HepG2 (cell line): ENCODE measurements around the gene LCE3C. TPM values are rescaled to one million over a fixed set of nuclear protein-coding genes. Genes with fewer than 3 reads are reported as not detected.
"Not testable (repeated sequence)": the region's sequence is repeated elsewhere in the genome, so short reads cannot be mapped to it uniquely, and the experiment has no call there.

Source experiments
- ATAC-seq: fragments of 200-7000 bp; cut with Tn5 transposase; 3 replicates; pipeline ENCODE4 v1.9.1; 2020; ENCODE audit warnings: mild to moderate bottlenecking, moderate library complexity
- BruUV-seq: library from RNA; stranded (reverse); fragments of 400-500 nt; replicated peaks from 2 replicates; lab custom pipeline; 2021; lab: Mats Ljungman, UMichigan
- CTCF ChIA-PET: fragments of 300-600 bp; formaldehyde crosslinking; extraction: SDS; loops from one replicate; lab custom pipeline; 2021; ENCODE audit warnings: low total read pairs, inconsistent platforms, low intra/inter-chr PET ratio; lab: Yijun Ruan, JAX
- POLR2A ChIA-PET: fragments of 350-600 bp; sonication (Branson Sonifier 250); formaldehyde crosslinking; loops from one replicate; lab custom pipeline; 2020; ENCODE audit warnings: antibody characterized with exemption, inconsistent platforms; lab: Yijun Ruan, JAX
- DNase-seq: peaks from one replicate; pipeline ENCODE4 v3.0.0-alpha.2; 2015; ENCODE audit warnings: low spot score
- FAIRE-seq: peaks from 3 replicates; lab custom pipeline; 2011; peaks lifted over from hg19 to GRCh38; lab: Jason Lieb, UNC
- H2AFZ ChIP-seq: one replicate; pipeline ENCODE4 v1.6.1; 2011; ENCODE audit warnings: low read length, inconsistent platforms
- H3K27ac ChIP-seq: fragments of 300-600 bp; 3 replicates; pipeline ENCODE4 v1.8.0; 2011; ENCODE audit warnings: mixed run types, mild to moderate bottlenecking, mixed read lengths, low read length, inconsistent platforms; ENCODE audit not compliant: insufficient read depth; ENCODE audit errors: extremely low read length
- H3K27me3 ChIP-seq, 2 experiments: fragments of 200-600 bp in 1 of 2; 2 replicates in 1 of 2; 3 replicates in 1 of 2; pipeline versions ENCODE4 v1.6.0 to v1.8.0; 2011; ENCODE audit warnings: low read length in 2 of 2, mild to moderate bottlenecking in 2 of 2, moderate library complexity in 2 of 2, inconsistent platforms in 1 of 2; ENCODE audit not compliant: insufficient read depth in 2 of 2, control insufficient read depth in 1 of 2
- H3K36me3 ChIP-seq, 2 experiments: fragments of 200-600 bp in 1 of 2; replicated peaks in 1 of 2; 2 replicates in 1 of 2; 3 replicates in 1 of 2; pipeline versions ENCODE4 v1.5.1 to v1.8.0; 2011; ENCODE audit warnings: low read length in 2 of 2, inconsistent platforms in 1 of 2; ENCODE audit not compliant: insufficient read depth in 2 of 2, control insufficient read depth in 1 of 2
- H3K4me1 ChIP-seq: 2 replicates; pipeline ENCODE4 v1.5.1; 2012; ENCODE audit warnings: low read length, inconsistent platforms; ENCODE audit not compliant: insufficient read depth
- H3K4me2 ChIP-seq: 2 replicates; pipeline ENCODE4 v1.6.0; 2011; ENCODE audit warnings: low read depth, low read length, inconsistent platforms
- H3K4me3 ChIP-seq, 3 experiments: fragments of 200-600 bp in 1 of 3; sonication (generic), shearing (Covaris generic) in 1 of 3; replicated peaks in 1 of 3; 2 replicates each; pipeline ENCODE4 v1.5.1; 2011 to 2016; ENCODE audit warnings: low read length in 3 of 3, inconsistent platforms in 2 of 3, low read depth in 2 of 3, mild to moderate bottlenecking in 2 of 3, control low read depth in 1 of 3, mixed read lengths in 1 of 3; ENCODE audit not compliant: insufficient read depth in 1 of 3
- H3K79me2 ChIP-seq: one replicate; pipeline ENCODE4 v1.6.1; 2011; ENCODE audit warnings: low read length, inconsistent platforms; ENCODE audit not compliant: insufficient read depth
- H3K9ac ChIP-seq: 2 replicates; pipeline ENCODE4 v1.6.0; 2011; ENCODE audit warnings: mild to moderate bottlenecking, low read depth, low read length, inconsistent platforms; ENCODE audit not compliant: insufficient read depth
- H3K9me3 ChIP-seq: 2 replicates; pipeline ENCODE4 v1.5.1; 2012; ENCODE audit warnings: mild to moderate bottlenecking, low read length
- H4K20me1 ChIP-seq: 2 replicates; pipeline ENCODE4 v1.6.0; 2011; ENCODE audit warnings: inconsistent platforms, mild to moderate bottlenecking, low read length, moderate library complexity; ENCODE audit not compliant: insufficient read depth
- CREBL2 ChIP-seq: sonication (generic); formaldehyde crosslinking; IDR thresholded peaks from 2 replicates; pipeline ENCODE4 v1.8.1; 2023; ENCODE audit warnings: missing genetic modification reagents, mild to moderate bottlenecking, borderline replicate concordance
- KAT8 ChIP-seq: IDR thresholded peaks from 2 replicates; pipeline ENCODE4 v1.6.1; 2016; ENCODE audit warnings: missing genetic modification reagents, missing compliant biosample characterization
- KLF16 ChIP-seq, 2 experiments: sonication (generic) in 1 of 2; formaldehyde crosslinking in 1 of 2; IDR thresholded peaks; 2 replicates each; pipeline versions ENCODE4 v1.6.1 to v1.8.0; 2016 to 2023; ENCODE audit warnings: missing genetic modification reagents in 2 of 2, missing compliant biosample characterization in 1 of 2
- SRSF4 ChIP-seq: fragments of 200-400 bp; formaldehyde crosslinking; IDR thresholded peaks from one replicate; pipeline ENCODE4 v1.6.1; 2018; ENCODE audit warnings: mild to moderate bottlenecking, low read depth, low read length, moderate library complexity; ENCODE audit not compliant: poor library complexity, severe bottlenecking
- TFDP1 ChIP-seq: IDR thresholded peaks from 2 replicates; pipeline ENCODE4 v1.6.1; 2016; ENCODE audit warnings: missing compliant biosample characterization, missing genetic modification reagents, borderline replicate concordance
- TRIM22 ChIP-seq: fragments of 450-650 bp; IDR thresholded peaks from 2 replicates; pipeline ENCODE4 v1.6.1; 2017
- U2AF1 ChIP-seq: fragments of 200-400 bp; formaldehyde crosslinking; optimal IDR thresholded peaks from 2 replicates; pipeline ENCODE3; 2017; ENCODE audit warnings: mild to moderate bottlenecking, low read depth, low read length
- ZBTB38 ChIP-seq: sonication (generic); formaldehyde crosslinking; IDR thresholded peaks from 2 replicates; pipeline ENCODE4 v1.5.1; 2020; ENCODE audit warnings: mild to moderate bottlenecking, missing genetic modification reagents
- ZNF17 ChIP-seq: sonication (generic); formaldehyde crosslinking; IDR thresholded peaks from 2 replicates; pipeline ENCODE4 v1.5.0; 2020; ENCODE audit warnings: mild to moderate bottlenecking, missing genetic modification reagents
- ZNF75D ChIP-seq: sonication (generic); formaldehyde crosslinking; IDR thresholded peaks from 2 replicates; pipeline ENCODE4 v1.8.1; 2023; ENCODE audit warnings: missing genetic modification reagents, mild to moderate bottlenecking, borderline replicate concordance
- ZNF790 ChIP-seq: sonication (generic); formaldehyde crosslinking; IDR thresholded peaks from 2 replicates; pipeline ENCODE4 v1.8.0; 2022; ENCODE audit warnings: missing genetic modification reagents, mild to moderate bottlenecking, borderline replicate concordance
- WGBS: methylation state at CpG from one replicate; pipeline ENCODE4 v1.1.6; 2017; ENCODE audit warnings: low lambda C conversion rate; 5-methylcytosine and 5-hydroxymethylcytosine counted together
- in situ Hi-C: cut with HindIII; loops from 2 replicates; pipeline ENCODE4 v1.10.0; 2017; ENCODE audit warnings: low pct_unique_long_range_greater_than_20kb; ENCODE audit not compliant: extremely low pct_ligation_motif_present
- intact Hi-C: fragments of 100-400 bp; cut with micrococcal nuclease; formaldehyde crosslinking; loops from one replicate; pipeline ENCODE4 v1.10.0; 2022; ENCODE audit not compliant: unreplicated experiment
- polyA plus RNA-seq, 8 experiments: library from polyadenylated mRNA; depleted of rRNA in 3 of 8; stranded (reverse) in 7 of 8; unstranded in 1 of 8; fragments of >200 nt; fragmentation: Illumina TruSeq in 4 of 8; extraction: Trizol in 4 of 8; gene quantifications; 2 replicates each; pipeline versions ENCODE4 v1.2.1 to v1.2.3, GENCODE V29; 2011 to 2016; ENCODE audit warnings: low read depth in 4 of 8, missing spikeins in 1 of 8, mixed read lengths in 1 of 8; ENCODE audit not compliant: insufficient read depth in 1 of 8
- total RNA-seq, 5 experiments: library from RNA; depleted of rRNA; stranded (reverse); fragments of >200 nt; fragmentation: Illumina TruSeq; extraction: Trizol; gene quantifications; 2 replicates each; pipeline ENCODE4 v1.2.3, GENCODE V29; 2016; ENCODE audit warnings: low read depth in 1 of 5

LCE3C gene
- total and polyA plus RNA-seq, 2 of the 13 experiments (the other 11 are each of a cell fraction or from before 2014, with no cell fraction given): not detected

- TF ChIP-seq KLF16 (CRISPR knock-in tag; IDR thresholded peaks at IDR 0.05) (no peak), ZNF790 (CRISPR knock-in tag) (no peak), CREBL2 (CRISPR knock-in tag) (no peak), ZNF17 (CRISPR knock-in tag) (no peak), ZBTB38 (no peak), SRSF4 (no peak), KAT8 (no peak), U2AF1 (no peak), TFDP1 (no peak), TRIM22 (no peak), ZNF75D (CRISPR knock-in tag) (no peak)
Observed at GRCh38 chr1:152577168-152577567, 22.9 kb upstream of the LCE3C start (continued).

GRCh38 chr1:152579526-152579925 is 20.5 kb upstream of the LCE3C start:
- ATAC-seq, H3K4me3 ChIP-seq, DNase-seq, FAIRE-seq, H4K20me1 ChIP-seq, H3K27me3 ChIP-seq, in situ Hi-C loops, BruUV-seq, H3K36me3 ChIP-seq, H3K9ac ChIP-seq, POLR2A ChIA-PET, H3K79me2 ChIP-seq, H3K4me1 ChIP-seq, intact Hi-C loops, H3K4me2 ChIP-seq, CTCF ChIA-PET, H3K9me3 ChIP-seq, H2AFZ ChIP-seq, H3K27ac ChIP-seq: not testable (repeated sequence)
- no CpG with 5 or more reads among the region's 9 CpGs for WGBS
